Measurements from ENCODE around the gene EPS8L2.

EPS8L2 gene

DNA sequence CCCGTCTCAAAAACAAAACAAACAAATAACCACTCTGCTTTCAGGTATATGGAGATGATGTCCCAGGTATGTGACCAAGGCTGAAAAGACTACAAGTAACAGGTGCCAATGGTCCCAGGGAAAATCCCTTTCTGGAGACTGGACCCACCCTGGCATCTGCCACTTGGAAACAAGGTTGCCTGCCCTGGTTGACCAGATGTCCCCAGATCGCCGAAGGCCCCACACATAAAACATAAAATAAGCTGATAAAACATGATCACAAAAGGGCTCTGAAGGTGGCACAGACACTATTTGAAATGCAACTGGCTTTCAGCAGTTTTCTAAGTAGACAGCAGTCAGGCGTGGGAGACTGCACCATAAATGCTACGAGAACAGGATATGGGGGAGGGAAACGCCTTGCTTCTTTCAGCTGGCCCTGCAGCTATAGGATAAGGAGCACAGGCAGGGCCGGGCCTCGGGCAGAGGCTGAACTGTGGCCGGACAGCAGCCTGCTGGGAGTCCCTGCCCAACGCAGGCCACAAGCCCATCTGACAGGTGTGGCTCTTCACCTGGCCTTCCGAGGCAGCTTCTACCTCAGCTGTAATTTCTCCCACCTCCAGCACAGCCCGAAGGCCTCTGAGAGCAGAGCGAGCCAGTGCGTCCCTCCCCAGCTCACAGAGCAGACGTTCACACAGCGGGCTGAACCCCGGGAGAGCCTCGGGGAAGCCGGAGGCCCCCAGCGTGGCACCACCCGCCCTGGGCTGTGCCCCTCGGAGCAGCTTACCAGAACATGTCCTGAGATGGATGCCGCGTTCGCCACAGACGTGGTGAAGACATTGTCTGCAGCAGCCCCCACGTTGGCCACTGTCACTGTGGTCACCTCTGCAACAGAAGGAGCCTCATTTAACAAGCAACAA, 15.0 kb upstream of the EPS8L2 start:
- no peak overlapping the region for H3K27ac ChIP-seq
- TF ChIP-seq ZFX (IDR thresholded peaks at IDR 0.05): no peak
- TF ChIP-seq, protein P1, sequence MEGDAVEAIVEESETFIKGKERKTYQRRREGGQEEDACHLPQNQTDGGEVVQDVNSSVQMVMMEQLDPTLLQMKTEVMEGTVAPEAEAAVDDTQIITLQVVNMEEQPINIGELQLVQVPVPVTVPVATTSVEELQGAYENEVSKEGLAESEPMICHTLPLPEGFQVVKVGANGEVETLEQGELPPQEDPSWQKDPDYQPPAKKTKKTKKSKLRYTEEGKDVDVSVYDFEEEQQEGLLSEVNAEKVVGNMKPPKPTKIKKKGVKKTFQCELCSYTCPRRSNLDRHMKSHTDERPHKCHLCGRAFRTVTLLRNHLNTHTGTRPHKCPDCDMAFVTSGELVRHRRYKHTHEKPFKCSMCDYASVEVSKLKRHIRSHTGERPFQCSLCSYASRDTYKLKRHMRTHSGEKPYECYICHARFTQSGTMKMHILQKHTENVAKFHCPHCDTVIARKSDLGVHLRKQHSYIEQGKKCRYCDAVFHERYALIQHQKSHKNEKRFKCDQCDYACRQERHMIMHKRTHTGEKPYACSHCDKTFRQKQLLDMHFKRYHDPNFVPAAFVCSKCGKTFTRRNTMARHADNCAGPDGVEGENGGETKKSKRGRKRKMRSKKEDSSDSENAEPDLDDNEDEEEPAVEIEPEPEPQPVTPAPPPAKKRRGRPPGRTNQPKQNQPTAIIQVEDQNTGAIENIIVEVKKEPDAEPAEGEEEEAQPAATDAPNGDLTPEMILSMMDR (conservative IDR thresholded peaks at IDR 0.05): no peak

DNA sequence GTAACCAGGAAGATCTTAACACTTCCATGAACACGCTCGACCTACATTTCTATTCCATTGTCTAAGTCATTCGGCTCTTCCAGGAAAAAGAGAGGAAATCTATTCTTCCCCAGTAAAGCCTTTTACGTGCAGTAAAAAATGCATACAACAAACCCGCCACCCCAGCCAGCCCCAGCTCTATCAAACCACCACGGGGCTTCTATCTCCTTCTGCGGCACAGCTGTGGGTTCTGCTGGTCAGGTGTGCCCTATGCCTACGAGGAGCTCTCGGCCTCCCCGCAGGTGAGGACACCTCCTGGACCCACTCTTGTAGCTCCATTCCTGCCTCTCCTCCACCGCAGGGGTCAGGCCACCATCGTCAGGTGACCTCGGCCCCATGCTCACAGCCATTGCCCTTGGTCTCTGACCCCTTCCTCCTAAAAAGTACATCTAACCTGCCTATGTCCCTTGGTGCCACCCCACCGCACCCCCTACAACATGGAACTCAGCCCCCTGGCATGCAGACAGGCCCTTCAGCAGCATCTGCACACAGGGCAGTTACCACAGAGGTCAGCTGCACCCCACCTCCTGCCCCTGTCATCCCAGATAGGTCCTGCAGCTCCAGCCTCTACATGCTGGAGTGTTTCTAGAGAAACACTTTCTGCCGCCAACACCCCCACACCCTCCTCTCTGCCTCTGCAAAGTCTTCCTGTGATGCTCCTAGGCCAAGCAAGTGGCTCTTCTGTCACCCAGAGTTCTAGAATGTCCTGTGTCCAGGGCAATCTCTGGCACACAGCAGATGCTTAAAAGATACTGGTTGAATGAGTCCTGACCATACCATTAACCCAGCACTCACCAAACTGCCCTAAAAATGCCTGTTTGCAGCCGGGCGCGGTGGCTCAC, 14.1 kb upstream of the EPS8L2 start:
- no peak overlapping the region for H3K27ac ChIP-seq
- TF ChIP-seq, protein P1 (conservative IDR thresholded peaks at IDR 0.05): no peak
- no peak for TF ChIP-seq ZFX (IDR thresholded peaks at IDR 0.05)

DNA sequence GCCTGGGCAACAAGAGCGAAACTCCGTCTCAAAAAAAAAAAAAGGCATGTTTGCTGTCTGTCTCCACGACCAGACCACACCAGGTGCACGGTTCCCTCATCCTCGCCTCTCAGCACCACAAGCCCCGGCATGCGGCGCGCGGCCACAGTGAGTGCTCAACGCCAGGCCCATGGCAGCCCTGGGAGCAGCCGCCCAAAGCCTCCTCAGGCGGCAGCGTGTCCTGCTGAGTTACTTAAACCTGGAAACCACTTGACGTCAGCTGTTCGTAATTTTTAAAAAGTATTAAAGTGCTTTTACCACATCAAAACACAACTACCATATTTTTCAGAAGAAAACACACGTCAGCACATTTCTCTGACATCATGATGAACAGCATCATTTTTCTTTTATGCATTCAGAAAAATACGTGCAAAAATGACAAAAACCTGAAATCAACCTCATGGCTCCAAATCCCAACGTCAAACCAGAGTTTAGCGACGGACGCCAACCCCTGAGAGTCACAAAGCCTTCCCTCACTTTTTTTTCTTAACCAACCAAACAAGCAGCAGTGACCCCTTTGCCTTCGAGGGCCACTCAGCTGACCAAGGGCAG, 13.1 kb upstream of the EPS8L2 start:
- TF ChIP-seq, protein P1 (conservative IDR thresholded peaks at IDR 0.05): no peak
- no peak for TF ChIP-seq ZFX (IDR thresholded peaks at IDR 0.05)
- H3K27ac ChIP-seq: no peak overlapping the region; the same call in 1 of the 2 replicates

DNA sequence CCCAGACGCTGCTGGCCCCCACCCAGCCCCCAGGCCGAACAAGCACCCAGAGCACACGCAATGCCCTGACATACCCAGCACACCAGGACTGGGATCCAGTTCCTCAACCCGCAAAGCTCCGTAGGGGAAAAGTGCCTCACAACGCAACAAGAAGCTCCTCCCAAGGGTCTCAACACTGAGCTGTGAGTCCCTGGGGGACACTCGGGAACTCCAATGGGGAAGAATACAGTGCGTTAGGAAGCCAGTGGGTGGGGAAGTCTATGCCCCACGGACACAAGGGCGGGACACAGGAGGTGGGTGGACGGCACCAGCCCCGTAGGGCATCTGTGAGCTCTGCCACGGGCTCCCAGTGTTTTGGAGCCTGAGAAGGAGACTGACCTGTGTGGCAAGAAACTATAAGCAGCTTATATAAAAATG, 12.6 kb upstream of the EPS8L2 start:
- TF ChIP-seq, protein P1 (conservative IDR thresholded peaks at IDR 0.05): no peak

DNA sequence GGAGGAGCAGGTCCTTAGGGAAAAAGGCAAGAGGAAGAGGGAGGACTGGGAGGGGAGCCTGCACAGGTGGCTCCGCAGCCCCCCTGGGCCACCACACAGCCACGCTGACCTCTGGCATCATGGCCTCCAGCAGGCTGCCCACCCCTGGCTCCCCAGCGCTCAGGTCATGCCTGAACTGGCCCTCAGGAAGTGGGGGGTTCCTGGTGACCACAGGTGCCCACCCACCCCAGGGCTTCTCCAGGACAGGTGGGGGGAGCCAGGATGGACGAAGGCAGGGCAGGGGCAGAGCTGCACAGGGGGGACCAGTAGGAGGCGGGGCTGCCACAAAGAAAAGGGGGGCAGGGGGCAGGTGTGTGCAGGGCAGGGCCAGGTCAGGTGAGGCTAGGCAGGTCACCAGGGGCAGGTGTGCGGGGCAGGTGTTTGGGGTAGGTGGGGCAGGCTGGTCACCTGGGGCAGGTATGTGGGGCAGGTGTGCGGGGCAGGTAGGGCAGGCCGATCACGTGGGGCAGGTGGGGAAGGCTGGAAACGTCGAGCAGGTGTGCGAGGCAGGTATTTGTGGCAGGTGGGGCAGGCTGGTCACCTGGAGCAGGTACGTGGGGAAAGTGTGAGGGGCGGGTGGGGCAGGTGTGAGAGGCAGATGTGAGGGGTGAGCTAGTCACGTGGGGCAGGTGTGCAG, 12.0 kb upstream of the EPS8L2 start:
- TF ChIP-seq, protein P1 (conservative IDR thresholded peaks at IDR 0.05): no peak
- peak overlapping the region; percentile 92 for H3K27ac ChIP-seq

More for the DNA sequence above, 12.6 kb upstream of the EPS8L2 start:
- H3K27ac ChIP-seq: peak overlapping the region; percentile 92; the same call in 1 of the 2 replicates

DNA sequence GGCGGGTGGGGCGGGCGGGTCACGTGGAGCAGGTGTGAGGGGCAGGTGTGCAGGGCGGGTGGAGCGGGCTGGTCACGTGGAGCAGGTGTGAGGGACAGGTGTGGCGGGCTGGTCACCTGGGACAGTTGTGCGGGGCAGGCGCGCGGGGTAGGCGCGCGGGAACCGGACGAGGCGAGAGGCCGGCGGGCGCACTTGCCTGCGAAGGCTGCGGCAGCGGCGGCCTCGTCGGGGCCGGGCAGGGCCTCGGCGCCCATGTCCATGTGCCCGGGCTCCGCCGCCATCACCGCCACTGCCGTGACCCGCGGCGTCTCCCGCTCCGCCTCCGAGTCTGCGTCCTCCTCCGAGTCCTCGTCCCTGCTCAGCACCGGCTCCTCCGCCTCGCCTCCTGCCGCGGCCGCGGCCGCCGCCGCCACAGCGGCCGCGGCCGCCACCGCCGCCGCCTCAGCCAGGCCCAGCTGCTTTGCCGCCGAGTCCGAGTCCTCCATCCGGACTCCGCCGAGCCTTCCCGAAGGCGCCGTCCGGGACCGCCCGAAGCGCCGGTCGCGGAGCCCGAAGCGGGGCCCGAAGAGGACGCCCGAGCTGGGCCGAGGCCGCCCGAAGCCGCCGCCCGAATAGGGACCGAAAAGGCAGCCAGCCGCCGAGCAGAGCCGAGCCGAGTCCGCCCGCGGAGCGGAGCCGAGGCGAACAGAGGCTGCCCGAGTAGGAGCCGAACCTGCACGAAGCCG, 11.3 kb upstream of the EPS8L2 start, which contains the start of gene DEAF1:
TSS of gene DEAF1 (minus strand) at position 660 of the 725 bp plus-strand sequence. CDS start at position 485, 175 bp downstream.
- TF ChIP-seq ZFX (IDR thresholded peaks at IDR 0.05): no peak; the same call in 1 of the 2 replicates
- TF ChIP-seq, protein P1 (conservative IDR thresholded peaks at IDR 0.05): no peak
- peak within 1 kb of the TSS; percentile 92 for H3K27ac ChIP-seq
